GM12891 (cell line): ENCODE data around the gene GPBAR1.

Source experiments
- POLR2A ChIP-seq: IDR thresholded peaks from 2 replicates; pipeline ENCODE4 v1.6.1; 2011; ENCODE audit warnings: low read depth, low read length, control low read depth
- POLR2AphosphoS5 ChIP-seq: IDR thresholded peaks from 2 replicates; pipeline ENCODE4 v1.6.1; 2011; ENCODE audit warnings: low read depth, low read length, control low read depth

DNA sequence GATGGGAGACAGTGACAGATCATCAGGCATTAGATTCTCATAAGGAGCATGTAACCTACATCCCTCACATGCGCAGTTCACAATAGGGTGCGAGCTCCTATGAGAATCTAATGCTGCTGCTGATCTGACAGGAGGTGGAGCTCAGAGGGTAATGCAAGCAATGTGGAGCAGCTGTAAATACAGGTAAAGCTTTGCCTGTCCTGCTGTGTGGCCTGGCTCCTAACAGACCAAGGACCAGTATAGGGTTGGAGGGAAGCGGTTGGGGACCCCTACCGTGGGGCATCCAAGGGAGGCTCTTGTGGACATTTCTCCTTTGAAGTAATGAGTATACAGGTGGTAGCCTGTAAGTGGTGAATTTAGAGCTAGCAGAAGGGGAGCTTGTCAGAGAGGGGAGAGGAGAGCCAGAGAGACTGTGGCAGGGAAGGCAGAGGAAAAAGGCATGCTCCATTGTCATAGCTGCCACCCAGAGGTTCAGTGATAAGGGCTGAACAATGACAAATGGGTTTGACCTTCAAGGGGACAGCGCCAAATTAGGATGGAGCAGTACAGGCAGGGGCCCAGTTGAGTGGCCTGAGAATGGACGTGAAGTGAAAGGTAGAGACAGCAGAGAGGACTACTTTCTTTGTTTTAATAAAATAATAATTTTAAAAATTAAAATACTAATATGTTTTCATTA is 46.7 kb downstream of the GPBAR1 start:
- TF ChIP-seq POLR2A = no peak
- no peak for TF ChIP-seq POLR2AphosphoS5
